ENCODE measurements around the gene PDAP1. TPM values are rescaled to one million over a fixed set of nuclear protein-coding genes. Genes with fewer than 3 reads are reported as not detected.

Gene PDAP1
- total RNA-seq, 1 experiment from 2014 or later: 180 TPM

DNA sequence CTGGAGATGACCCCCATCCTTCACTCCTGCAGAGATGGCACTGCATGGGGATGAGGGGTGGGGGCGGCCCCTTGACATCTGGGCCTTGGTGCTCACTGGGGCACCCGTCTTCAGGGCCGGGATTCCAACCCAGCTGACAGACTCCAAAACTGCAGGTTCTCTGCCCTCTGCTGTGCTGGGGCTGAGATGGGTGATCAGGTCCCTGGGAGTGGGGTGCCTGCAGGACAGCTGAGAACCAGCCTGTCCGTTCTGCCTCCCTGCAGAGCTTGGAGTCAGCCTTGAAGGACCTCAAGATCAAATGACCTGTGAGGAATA, 14.3 kb downstream of the PDAP1 start:
- no TSS peak for BruUV-seq (replicated peaks)
- Histone ChIP-seq H3K36me3 (ENCODE audit: low read depth) (peaks cover 20% of the 10 kb centered on the region; the same call in 1 of the 2 replicates), H3K9me3 (ENCODE audit: insufficient read depth, low read depth) (no peaks in the 10 kb centered on the region), H3K4me2 (no peak overlapping the region), H3K9me2 (ENCODE audit: insufficient read depth) (no peaks in the 10 kb centered on the region), H3K79me2 (ENCODE audit: low read depth) (no peaks in the 10 kb centered on the region), H3K4me1 (replicated peaks; ENCODE audit: insufficient read depth) (no peaks in the 10 kb centered on the region), H2AFZ (no peak overlapping the region), H3K4me3 (no peak overlapping the region), H3K27me3 (ENCODE audit: insufficient read depth, low read depth) (no peaks in the 10 kb centered on the region), H4K20me1 (ENCODE audit: insufficient read depth) (peaks cover 28% of the 10 kb centered on the region), H3F3A (ENCODE audit: insufficient read depth, low read depth) (peaks cover 34% of the 10 kb centered on the region), H3K27ac (no peak overlapping the region)
- no peak for DNase-seq
- ChIA-PET CTCF (interaction anchor here (0.6 kb wide), 1 partner anchor 24 kb away, joined by 13 read pairs; no protein-coding TSS in a partner anchor), POLR2A (ENCODE audit: unreplicated experiment) (no interaction called here)
- intact Hi-C loops (cut with micrococcal nuclease; ENCODE audit: unreplicated experiment): no loop called here
- no peak for TF ChIP-seq EZH2 (IDR thresholded peaks at IDR 0.05; ENCODE audit: low read depth)
- no peak for TF ChIP-seq CTCF (conservative IDR thresholded peaks at IDR 0.05)

DNA sequence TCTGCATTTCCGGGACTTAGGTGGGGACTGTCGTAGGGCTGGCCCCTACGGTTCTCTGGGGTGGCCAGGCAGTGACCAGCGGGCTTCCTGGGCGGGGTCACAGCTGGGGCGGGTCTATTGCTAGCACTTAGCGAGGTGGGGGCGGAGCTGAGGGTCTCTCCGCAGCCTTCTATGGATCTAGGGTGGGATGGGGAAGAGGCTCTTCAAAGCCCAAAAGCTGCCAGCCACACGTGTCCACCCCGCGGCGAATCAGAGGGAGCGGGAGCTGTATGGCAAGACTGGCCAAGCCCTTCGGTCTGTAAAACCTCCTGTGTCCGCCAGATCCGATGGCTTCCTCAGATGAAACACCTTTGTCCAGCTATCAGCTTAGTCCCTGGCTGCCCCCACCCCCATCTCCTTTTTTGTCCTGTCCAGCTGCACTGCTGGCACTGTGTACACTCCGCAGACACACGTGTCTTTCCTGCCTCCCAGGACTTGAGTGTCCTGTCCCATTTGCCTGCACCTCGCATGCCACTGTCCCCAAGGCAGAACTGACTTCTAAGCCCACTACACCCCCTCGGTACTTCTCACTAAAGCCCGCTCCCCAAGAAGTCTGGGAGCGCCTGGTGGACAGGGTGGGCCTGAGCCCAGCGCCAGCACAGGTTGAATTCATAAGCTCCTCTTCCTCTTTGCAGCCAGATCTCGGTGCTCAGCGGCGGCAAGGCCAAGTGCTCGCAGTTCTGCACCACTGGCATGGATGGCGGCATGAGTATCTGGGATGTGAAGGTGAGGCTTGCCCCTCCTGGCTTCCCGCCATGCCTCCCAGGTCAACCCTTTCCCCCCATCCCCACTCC, 14.8 kb downstream of the PDAP1 start:
- intact Hi-C loops (cut with micrococcal nuclease; ENCODE audit: unreplicated experiment): no loop called here
- no peaks in the 10 kb centered on the region for H3K79me2 ChIP-seq (ENCODE audit: low read depth)
- no peaks in the 10 kb centered on the region for H3K27me3 ChIP-seq (ENCODE audit: insufficient read depth, low read depth)
- H3K4me3 ChIP-seq: no peak overlapping the region
- H3F3A ChIP-seq (ENCODE audit: insufficient read depth, low read depth): peaks cover 34% of the 10 kb centered on the region
- no peaks in the 10 kb centered on the region for H3K9me2 ChIP-seq (ENCODE audit: insufficient read depth)
- no peaks in the 10 kb centered on the region for H3K9me3 ChIP-seq (ENCODE audit: insufficient read depth, low read depth)
- H3K4me2 ChIP-seq: no peak overlapping the region
- no peak overlapping the region for H3K27ac ChIP-seq
- no peak for DNase-seq
- no peaks in the 10 kb centered on the region for H3K4me1 ChIP-seq (replicated peaks; ENCODE audit: insufficient read depth)
- CTCF ChIA-PET: interaction anchor here (0.5 to 0.6 kb wide), 2 partner anchors 18 to 23 kb away, joined by 3 to 13 read pairs; no protein-coding TSS in a partner anchor
- peaks cover 15% of the 10 kb centered on the region; the same call in 1 of the 2 replicates for H3K36me3 ChIP-seq (ENCODE audit: low read depth)
- H2AFZ ChIP-seq: no peak overlapping the region
- peaks cover 23% of the 10 kb centered on the region for H4K20me1 ChIP-seq (ENCODE audit: insufficient read depth)
- no TSS peak for BruUV-seq (replicated peaks)
- POLR2A ChIA-PET (ENCODE audit: unreplicated experiment): no interaction called here
- TF ChIP-seq EZH2 (IDR thresholded peaks at IDR 0.05; ENCODE audit: low read depth) (no peak), CTCF (conservative IDR thresholded peaks at IDR 0.05) (no peak)

DNA sequence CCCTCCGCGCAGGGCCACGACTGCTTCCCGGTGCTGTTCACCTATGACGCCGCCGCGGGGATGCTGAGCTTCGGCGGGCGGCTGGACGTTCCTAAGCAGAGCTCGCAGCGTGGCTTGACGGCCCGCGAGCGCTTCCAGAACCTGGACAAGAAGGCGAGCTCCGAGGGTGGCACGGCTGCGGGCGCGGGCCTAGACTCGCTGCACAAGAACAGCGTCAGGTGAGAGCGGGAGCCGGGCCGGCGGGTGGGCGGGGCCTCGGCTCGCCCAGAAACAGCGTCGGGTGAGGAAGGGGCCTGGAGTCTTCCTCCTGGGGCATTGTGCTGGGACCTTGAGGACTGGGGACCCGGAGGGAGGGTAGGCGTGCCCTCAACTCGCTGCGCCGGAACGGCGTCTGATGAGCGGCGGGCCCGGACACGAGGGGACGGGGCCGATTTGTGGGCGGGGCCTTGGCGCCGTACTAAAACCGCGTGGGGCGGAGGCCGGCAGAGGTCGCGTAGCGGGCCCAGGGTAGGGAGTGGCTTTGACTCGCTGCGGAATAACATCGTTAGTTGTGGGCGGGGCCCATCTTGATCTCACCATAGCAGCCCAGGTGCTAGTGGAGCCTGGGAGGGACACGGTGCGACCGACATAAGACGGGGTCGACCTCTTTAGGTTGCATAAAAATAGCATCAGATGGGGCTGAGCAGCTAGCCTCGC, 15.6 kb downstream of the PDAP1 start:
- no peak overlapping the region for H2AFZ ChIP-seq
- no peaks in the 10 kb centered on the region for H3K79me2 ChIP-seq (ENCODE audit: low read depth)
- ChIA-PET POLR2A (ENCODE audit: unreplicated experiment) (no interaction called here), CTCF (no interaction called here)
- TF ChIP-seq CTCF (conservative IDR thresholded peaks at IDR 0.05) (no peak), EZH2 (IDR thresholded peaks at IDR 0.05; ENCODE audit: low read depth) (no peak)
- BruUV-seq (replicated peaks): no TSS peak
- H3F3A ChIP-seq (ENCODE audit: insufficient read depth, low read depth): peaks cover 33% of the 10 kb centered on the region
- intact Hi-C loops (cut with micrococcal nuclease; ENCODE audit: unreplicated experiment): no loop called here
- no peak for DNase-seq
- no peaks in the 10 kb centered on the region for H3K27me3 ChIP-seq (ENCODE audit: insufficient read depth, low read depth)
- no peaks in the 10 kb centered on the region for H3K9me2 ChIP-seq (ENCODE audit: insufficient read depth)
- H3K36me3 ChIP-seq (ENCODE audit: low read depth): peaks cover 15% of the 10 kb centered on the region; the same call in 1 of the 2 replicates
- no peaks in the 10 kb centered on the region for H3K9me3 ChIP-seq (ENCODE audit: insufficient read depth, low read depth)
- peaks cover 15% of the 10 kb centered on the region for H4K20me1 ChIP-seq (ENCODE audit: insufficient read depth)
- no peaks in the 10 kb centered on the region for H3K4me1 ChIP-seq (replicated peaks; ENCODE audit: insufficient read depth)
- H3K4me2 ChIP-seq: no peak overlapping the region
- no peak overlapping the region for H3K4me3 ChIP-seq
- H3K27ac ChIP-seq: no peak overlapping the region
